Adrenal gland (tissue), 12 donors: ENCODE results near the gene INCA1. TPM values are rescaled to one million over a fixed set of nuclear protein-coding genes. Genes with fewer than 3 reads are reported as not detected.

Source experiments
- DNase-seq, 7 donors: peaks; one replicate each; pipeline ENCODE4 v3.0.0-alpha.2; 2019 to 2020
- H3K27ac ChIP-seq, 5 donors: fragments of 200-600 bp; sonication (generic) in 4 of 5; 1 replicate in 3 of 5; 2 replicates in 2 of 5; pipeline versions ENCODE4 v1.5.1 to v1.8.0; 2016 to 2020; ENCODE audit warnings: mild to moderate bottlenecking in 1 of 5
- H3K27me3 ChIP-seq: fragments of 200-600 bp; 2 replicates; pipeline ENCODE4 v1.8.0; 2021
- H3K36me3 ChIP-seq, 2 donors: fragments of 200-600 bp; replicated peaks in 1 of 2; 1 replicate in 1 of 2; 2 replicates in 1 of 2; pipeline versions ENCODE4 v1.5.1 to v1.8.0; 2018 to 2022
- H3K4me1 ChIP-seq, 2 donors: fragments of 200-600 bp; replicated peaks in 1 of 2; 1 replicate in 1 of 2; 2 replicates in 1 of 2; pipeline versions ENCODE4 v1.5.1 to v1.8.0; 2018 to 2021
- H3K4me3 ChIP-seq, 4 donors: fragments of 200-600 bp; sonication (generic) in 3 of 4; one replicate each; pipeline ENCODE4 v1.5.1; 2016 to 2018
- H3K9me3 ChIP-seq, 3 donors: fragments of 200-600 bp; sonication (generic) in 1 of 3; replicated peaks in 1 of 3; 1 replicate in 2 of 3; 2 replicates in 1 of 3; pipeline versions ENCODE4 v1.5.1 to v1.8.0; 2016 to 2021
- POLR2A ChIP-seq, 2 donors: fragments of 450-650 bp; IDR thresholded peaks; one replicate each; pipeline ENCODE4 v1.6.1; 2017; ENCODE audit warnings: antibody characterized with exemption in 2 of 2, mild to moderate bottlenecking in 2 of 2, moderate library complexity in 1 of 2
- WGBS, 4 donors: extraction: QIAGEN DNeasy Blood & Tissue Kit in 2 of 4; methylation state at CpG; one replicate each; pipeline versions ENCODE4 v1.1.5 to v1.1.7; 2013 to 2017; 5-methylcytosine and 5-hydroxymethylcytosine counted together
- intact Hi-C, 2 donors: fragments of 100-400 bp; cut with DNase I; formaldehyde crosslinking; loops; one replicate each; pipeline versions ENCODE4 v1.14.1 to v1.15.0; 2022 to 2023
- polyA plus RNA-seq, 3 donors: library from polyadenylated mRNA; stranded (reverse); fragments of 200-250 nt in 2 of 3; fragments of 350-450 nt in 1 of 3; fragmentation: Illumina TruSeq in 1 of 3; extraction: RNeasy Lipid Tissue Mini Kit (QIAGEN cat#74804) in 1 of 3; gene quantifications; one replicate each; pipeline ENCODE4 v1.2.3, GENCODE V29; 2013 to 2014
- total RNA-seq, 9 donors: library from RNA; depleted of rRNA in 4 of 9; stranded (reverse); fragments of >200 nt in 4 of 9; fragments of 120-200 nt in 1 of 9; fragmentation: NEBNext Ultra II Directional in 1 of 9; extraction: Animal tissue kit (Norgen Biotek cat#: 25700) in 1 of 9; gene quantifications; one replicate each; pipeline versions ENCODE4 v1.1.0 to v1.2.4, GENCODE V29; 2013 to 2023
- TF ChIP-seq, protein P1 (sequence below), 6 experiments: fragments of 450-650 bp in 4 of 6; fragments of 200-600 bp in 2 of 6; sonication (generic) in 1 of 6; IDR thresholded peaks; 1 replicate in 5 of 6; 2 replicates in 1 of 6; pipeline versions ENCODE4 v1.5.1 to v1.8.0; 2016 to 2021; ENCODE audit warnings: antibody characterized with exemption in 6 of 6, mild to moderate bottlenecking in 2 of 6, moderate library complexity in 1 of 6
- donor health status: healthy with polysubstance abuse.
- donor health status: Bipolar disorder and iron deficiency.
- donor health status: DM: yes; HTN: yes; CAD: no.
- donor health status: DM: no; HTN: no; CAD: no.
- donor health status: DM: no; HTN: no; CAD: no.
- donor health status: DM: yes; HTN: yes; CAD: no.

Gene INCA1
- total and polyA plus RNA-seq, 12 donors: 0.44 to 6.2 (median 1.3) TPM; not detected in 2

DNA sequence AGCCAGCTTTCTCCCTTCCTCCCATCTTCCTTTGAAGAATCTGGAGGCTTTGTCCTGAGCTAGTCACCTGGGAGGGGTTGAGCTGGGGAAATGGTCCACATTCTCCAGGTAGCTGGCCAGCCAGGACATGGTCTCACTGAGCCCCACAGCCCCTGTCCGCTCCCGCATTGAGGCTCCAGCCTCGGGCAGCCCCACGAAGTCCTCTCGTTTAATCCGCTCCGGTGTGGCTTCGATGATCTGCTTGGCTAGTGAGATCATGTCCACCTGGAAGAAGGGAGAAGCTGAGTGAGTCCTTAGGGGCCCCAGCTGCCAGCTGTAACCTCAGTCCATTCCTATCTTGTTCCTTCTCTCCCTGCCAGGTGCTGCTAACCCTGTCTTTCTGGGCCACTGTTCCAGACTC is 27.0 kb downstream of the INCA1 start:
- no peak for TF ChIP-seq POLR2A (IDR thresholded peaks at IDR 0.05)
- Histone ChIP-seq H3K27ac (peak overlapping the region in 3 of 5 donors; percentile 92 to 98 (median 97)), H3K4me3 (no peak overlapping the region), H3K4me1 (peaks cover 19 to 35% of the 10 kb centered on the region in 2 donors), H3K36me3 (peaks cover 0 to 37% of the 10 kb centered on the region in 2 donors), H3K9me3 (no peaks in the 10 kb centered on the region), H3K27me3 (no peaks in the 10 kb centered on the region)
- intact Hi-C loops: no loop called here
- WGBS, 4 donors: 95 to 99% (median 97%) methylated on average over 8 of the region's 8 CpGs
- DNase-seq: no peak

GRCh38 chr17:4969551-4970173 is 27.7 kb downstream of the INCA1 start:
- Histone ChIP-seq H3K36me3 (peaks cover 0 to 37% of the 10 kb centered on the region in 2 donors), H3K4me1 (peaks cover 19 to 35% of the 10 kb centered on the region in 2 donors), H3K9me3 (no peaks in the 10 kb centered on the region), H3K27ac (peak overlapping the region in 4 of 5 donors; percentile 92 to 98 (median 98)), H3K4me3 (no peak overlapping the region), H3K27me3 (no peaks in the 10 kb centered on the region)
- WGBS, 4 donors: 59 to 75% (median 69%) methylated on average over 9 to 16 of the region's 16 CpGs
- intact Hi-C loops: no loop called here
- peak in 5 of 7 donors; percentile 57 to 72 (median 60) for DNase-seq
- TF ChIP-seq POLR2A (IDR thresholded peaks at IDR 0.05): no peak
- TF ChIP-seq, protein P1, sequence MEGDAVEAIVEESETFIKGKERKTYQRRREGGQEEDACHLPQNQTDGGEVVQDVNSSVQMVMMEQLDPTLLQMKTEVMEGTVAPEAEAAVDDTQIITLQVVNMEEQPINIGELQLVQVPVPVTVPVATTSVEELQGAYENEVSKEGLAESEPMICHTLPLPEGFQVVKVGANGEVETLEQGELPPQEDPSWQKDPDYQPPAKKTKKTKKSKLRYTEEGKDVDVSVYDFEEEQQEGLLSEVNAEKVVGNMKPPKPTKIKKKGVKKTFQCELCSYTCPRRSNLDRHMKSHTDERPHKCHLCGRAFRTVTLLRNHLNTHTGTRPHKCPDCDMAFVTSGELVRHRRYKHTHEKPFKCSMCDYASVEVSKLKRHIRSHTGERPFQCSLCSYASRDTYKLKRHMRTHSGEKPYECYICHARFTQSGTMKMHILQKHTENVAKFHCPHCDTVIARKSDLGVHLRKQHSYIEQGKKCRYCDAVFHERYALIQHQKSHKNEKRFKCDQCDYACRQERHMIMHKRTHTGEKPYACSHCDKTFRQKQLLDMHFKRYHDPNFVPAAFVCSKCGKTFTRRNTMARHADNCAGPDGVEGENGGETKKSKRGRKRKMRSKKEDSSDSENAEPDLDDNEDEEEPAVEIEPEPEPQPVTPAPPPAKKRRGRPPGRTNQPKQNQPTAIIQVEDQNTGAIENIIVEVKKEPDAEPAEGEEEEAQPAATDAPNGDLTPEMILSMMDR (IDR thresholded peaks at IDR 0.05): no peak

DNA sequence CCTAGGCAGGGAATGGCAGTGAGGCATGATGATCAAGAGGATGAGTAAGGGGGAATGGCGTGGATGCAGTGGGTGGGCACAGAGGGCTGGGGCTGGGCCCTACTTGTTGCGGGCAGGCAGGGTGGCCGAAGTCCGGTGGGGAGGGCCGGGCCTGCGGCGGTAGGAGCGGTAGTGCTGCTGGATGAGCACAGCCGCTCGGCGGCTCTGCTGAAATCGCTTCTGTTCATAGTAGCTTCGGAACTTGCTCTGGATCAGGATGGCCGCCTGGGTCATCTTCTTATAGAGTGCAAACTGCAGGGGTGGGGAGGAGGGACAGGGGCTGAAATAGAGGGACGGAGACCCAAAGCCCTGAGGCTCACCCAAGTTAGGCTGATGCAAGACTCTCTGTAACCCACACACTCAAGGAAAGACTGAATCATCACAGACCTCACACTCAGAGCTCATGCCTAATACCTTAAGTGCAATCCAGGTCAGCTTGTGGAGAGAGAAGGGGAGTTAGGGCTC is 28.2 kb downstream of the INCA1 start:
- Histone ChIP-seq H3K4me3 (peak overlapping the region in 1 of 4 donors; percentile 82), H3K4me1 (peaks cover 19 to 35% of the 10 kb centered on the region in 2 donors), H3K27ac (peak overlapping the region in 4 of 5 donors; percentile 92 to 98 (median 98)), H3K36me3 (peaks cover 0 to 35% of the 10 kb centered on the region in 2 donors), H3K27me3 (no peaks in the 10 kb centered on the region), H3K9me3 (no peaks in the 10 kb centered on the region)
- intact Hi-C loops: no loop called here
- DNase-seq: peak in 5 of 7 donors; percentile 46 to 72 (median 49)
- 76 to 86% (median 82%) methylated on average over 3 to 15 of the region's 15 CpGs for WGBS, 4 donors
- peak in 1 of 2 donors; percentile 16 for TF ChIP-seq POLR2A (IDR thresholded peaks at IDR 0.05)
- TF ChIP-seq, protein P1 (IDR thresholded peaks at IDR 0.05): no peak

DNA sequence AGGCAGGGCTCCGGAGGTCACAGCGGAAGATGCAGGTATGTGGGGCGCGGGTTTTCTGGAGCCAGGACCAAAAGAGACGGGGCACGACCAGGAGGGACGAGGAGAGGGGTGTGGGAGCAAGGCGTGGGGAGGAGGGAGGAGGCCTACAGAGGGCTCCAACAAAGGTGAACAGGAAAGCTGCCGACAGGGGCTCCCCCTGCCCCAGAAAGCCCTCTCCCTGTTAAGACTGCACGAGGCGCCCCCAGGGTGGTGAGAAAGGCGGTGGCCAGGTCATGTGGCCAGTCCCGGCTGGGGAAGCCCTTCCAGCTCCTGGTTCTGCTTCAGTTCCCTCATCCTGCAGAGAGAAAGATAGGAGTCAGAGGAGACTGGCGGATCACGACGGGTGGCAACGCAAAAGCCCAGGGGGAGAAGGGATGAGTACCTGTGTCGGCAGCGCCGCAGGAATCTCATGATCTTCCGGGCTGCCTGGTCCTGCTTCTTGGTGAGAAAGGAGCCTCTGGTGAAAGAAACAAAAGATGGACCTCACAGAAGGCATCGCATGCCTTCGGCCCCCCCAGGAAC is 28.8 kb downstream of the INCA1 start:
- 51 to 56% (median 55%) methylated on average over 23 of the region's 23 CpGs for WGBS, 4 donors
- H3K4me1 ChIP-seq: peaks cover 19 to 35% of the 10 kb centered on the region in 2 donors

More for the DNA sequence above, 28.8 kb downstream of the INCA1 start:
- Histone ChIP-seq H3K4me3 (peak overlapping the region in 2 of 4 donors; percentile 82 to 93), H3K27me3 (no peaks in the 10 kb centered on the region), H3K9me3 (no peaks in the 10 kb centered on the region), H3K27ac (peak overlapping the region in 4 of 5 donors; percentile 92 to 98 (median 98)), H3K36me3 (peaks cover 0 to 30% of the 10 kb centered on the region in 2 donors)
- intact Hi-C loops: no loop called here
- peak in 3 of 7 donors; percentile 39 to 51 (median 41) for DNase-seq
- TF ChIP-seq, protein P1 (IDR thresholded peaks at IDR 0.05): no peak
- TF ChIP-seq POLR2A (IDR thresholded peaks at IDR 0.05): no peak
